Esophagus (tissue), 2 donors: Measurements from ENCODE around the gene EPS15. TPM values are rescaled to one million over a fixed set of nuclear protein-coding genes. Genes with fewer than 3 reads are reported as not detected.
"Not testable (repeated sequence)": the region's sequence is repeated elsewhere in the genome, so short reads cannot be mapped to it uniquely, and the experiment has no call there.

Experiments used
- H3K27ac ChIP-seq, 2 donors: one replicate each; pipeline ENCODE4 v1.5.1; 2013; ENCODE audit warnings: low read depth in 2 of 2, mild to moderate bottlenecking in 2 of 2, inconsistent platforms in 1 of 2, low read length in 1 of 2, moderate library complexity in 1 of 2
- H3K27me3 ChIP-seq, 2 donors: one replicate each; pipeline ENCODE4 v1.6.1; 2013; ENCODE audit warnings: low read length in 2 of 2, control low read depth in 1 of 2, mild to moderate bottlenecking in 1 of 2; ENCODE audit not compliant: insufficient read depth in 2 of 2, control insufficient read depth in 1 of 2
- H3K36me3 ChIP-seq, 2 donors: one replicate each; pipeline ENCODE4 v1.6.1; 2013; ENCODE audit warnings: low read length in 1 of 2; ENCODE audit not compliant: control insufficient read depth in 2 of 2, insufficient read depth in 2 of 2
- H3K4me1 ChIP-seq, 2 donors: one replicate each; pipeline ENCODE4 v1.6.1; 2013; ENCODE audit warnings: low read length in 1 of 2; ENCODE audit not compliant: control insufficient read depth in 2 of 2, insufficient read depth in 2 of 2
- H3K4me3 ChIP-seq, 2 donors: one replicate each; pipeline ENCODE4 v1.5.1; 2013; ENCODE audit warnings: low read length in 2 of 2, mild to moderate bottlenecking in 2 of 2, low read depth in 1 of 2, moderate library complexity in 1 of 2
- H3K9me3 ChIP-seq, 2 donors: one replicate each; pipeline ENCODE4 v1.6.1; 2013; ENCODE audit warnings: mild to moderate bottlenecking in 2 of 2, low read depth in 1 of 2, low read length in 1 of 2, moderate library complexity in 1 of 2; ENCODE audit not compliant: control insufficient read depth in 2 of 2, insufficient read depth in 1 of 2
- WGBS, 2 donors: extraction: QIAGEN DNeasy Blood & Tissue Kit; methylation state at CpG; one replicate each; pipeline ENCODE4 v1.1.7; 2013; 5-methylcytosine and 5-hydroxymethylcytosine counted together
- polyA plus RNA-seq, 2 donors: library from polyadenylated mRNA; stranded (reverse); fragments of 200-250 nt; gene quantifications; one replicate each; pipeline ENCODE4 v1.2.3, GENCODE V29; 2013
- donor health status: healthy with polysubstance abuse.
- donor health status: Bipolar disorder and iron deficiency.

EPS15 gene
- polyA plus RNA-seq, 2 donors, result 10.8 to 14.4 TPM

GRCh38 chr1:51411820-51412219 is 107.2 kb downstream of the EPS15 start:
- H3K4me3 ChIP-seq, H3K4me1 ChIP-seq, H3K27me3 ChIP-seq, H3K9me3 ChIP-seq, H3K27ac ChIP-seq, H3K36me3 ChIP-seq: not testable (repeated sequence)
- WGBS, 2 donors, result 93 to 94% methylated on average over 5 of the region's 5 CpGs

GRCh38 chr1:51410568-51411460 is 108.3 kb downstream of the EPS15 start:
- 89 to 90% methylated on average over 5 of the region's 5 CpGs for WGBS, 2 donors
- no peak overlapping the region for H3K27ac ChIP-seq
- H3K36me3 ChIP-seq, result peaks cover 0 to 4% of the 10 kb centered on the region in 2 donors
- no peaks in the 10 kb centered on the region for H3K27me3 ChIP-seq
- no peaks in the 10 kb centered on the region for H3K4me1 ChIP-seq
- H3K4me3 ChIP-seq, result no peak overlapping the region
- no peaks in the 10 kb centered on the region for H3K9me3 ChIP-seq

GRCh38 chr1:51409755-51410541 is 109.1 kb downstream of the EPS15 start:
- 90 to 95% methylated on average over 7 of the region's 7 CpGs for WGBS, 2 donors
- H3K9me3 ChIP-seq, H3K4me3 ChIP-seq, H3K27me3 ChIP-seq, H3K4me1 ChIP-seq, H3K27ac ChIP-seq, H3K36me3 ChIP-seq: not testable (repeated sequence)

DNA sequence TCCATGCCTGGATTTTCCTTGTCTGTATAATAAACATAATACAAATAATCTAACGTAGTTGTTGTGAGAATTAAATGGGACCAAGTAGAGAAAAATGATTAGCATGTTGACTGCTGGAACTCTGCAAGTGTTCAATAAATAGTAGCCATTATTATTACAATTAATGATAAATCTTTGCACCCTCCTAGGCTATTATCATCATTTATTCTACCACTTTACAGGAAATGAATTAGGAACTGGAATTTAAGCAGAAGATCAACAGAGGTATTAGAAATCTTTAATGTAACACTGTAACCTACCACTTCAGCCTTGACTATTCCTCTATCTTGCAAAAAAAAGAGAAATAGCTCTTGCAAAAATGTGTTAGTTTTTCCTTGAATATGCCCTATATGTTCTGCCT is 126.8 kb downstream of the EPS15 start:
- H3K4me3 ChIP-seq, result no peak overlapping the region
- no peak overlapping the region for H3K27ac ChIP-seq
- H3K36me3 ChIP-seq, result peaks cover 0 to 5% of the 10 kb centered on the region in 2 donors
- H3K27me3 ChIP-seq, result no peaks in the 10 kb centered on the region
- 94 to 100% methylated on average over 1 of the region's 1 CpG for WGBS, 2 donors
- H3K9me3 ChIP-seq, result no peaks in the 10 kb centered on the region
- no peaks in the 10 kb centered on the region for H3K4me1 ChIP-seq

GRCh38 chr1:51390641-51391040 is 128.4 kb downstream of the EPS15 start:
- not testable (repeated sequence) for H3K4me1 ChIP-seq, H3K4me3 ChIP-seq, H3K27ac ChIP-seq, H3K36me3 ChIP-seq, H3K27me3 ChIP-seq, H3K9me3 ChIP-seq
- WGBS, 2 donors, result 77 to 89% methylated on average over 1 of the region's 2 CpGs

GRCh38 chr1:51387288-51387687 is 131.8 kb downstream of the EPS15 start:
- not testable (repeated sequence) for H3K4me1 ChIP-seq, H3K27me3 ChIP-seq, H3K4me3 ChIP-seq, H3K9me3 ChIP-seq, H3K27ac ChIP-seq, H3K36me3 ChIP-seq
- WGBS, 2 donors, result 73 to 80% methylated on average over 2 of the region's 3 CpGs

DNA sequence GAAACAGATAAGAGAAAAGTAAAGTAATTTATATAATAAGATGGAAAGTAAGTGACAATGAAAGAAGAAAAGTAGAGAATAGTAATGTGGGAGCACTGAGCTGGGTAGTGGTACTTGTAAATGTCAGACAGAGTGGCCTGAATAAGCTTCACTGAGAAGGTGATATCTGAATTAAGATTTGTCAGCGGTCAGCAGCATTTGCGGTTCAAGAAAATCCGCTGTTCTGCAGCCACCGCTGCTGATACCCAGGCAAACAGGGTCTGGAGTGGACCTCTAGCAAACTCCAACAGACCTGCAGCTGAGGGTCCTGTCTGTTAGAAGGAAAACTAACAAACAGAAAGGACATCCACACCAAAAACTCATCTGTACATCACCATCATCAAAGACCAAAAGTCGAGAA is 132.8 kb downstream of the EPS15 start:
- not testable (repeated sequence) for H3K27me3 ChIP-seq
- 97 to 99% methylated on average over 5 of the region's 5 CpGs for WGBS, 2 donors

GRCh38 chr1:51385776-51386175 is 133.3 kb downstream of the EPS15 start:
- H3K27me3 ChIP-seq, result no peaks in the 10 kb centered on the region
- 98% methylated on average over 2 of the region's 2 CpGs for WGBS, 2 donors
- no peak overlapping the region for H3K27ac ChIP-seq
- no peaks in the 10 kb centered on the region for H3K4me1 ChIP-seq
- no peak overlapping the region for H3K4me3 ChIP-seq
- H3K36me3 ChIP-seq, result no peaks in the 10 kb centered on the region
- H3K9me3 ChIP-seq, result no peaks in the 10 kb centered on the region

More for the DNA sequence above, 132.8 kb downstream of the EPS15 start:
- H3K4me3 ChIP-seq, H3K4me1 ChIP-seq, H3K36me3 ChIP-seq, H3K9me3 ChIP-seq, H3K27ac ChIP-seq: not testable (repeated sequence)

GRCh38 chr1:51381964-51382363 is 137.1 kb downstream of the EPS15 start:
- H3K36me3 ChIP-seq, result peaks cover 0 to 2% of the 10 kb centered on the region in 2 donors
- H3K4me3 ChIP-seq, result no peak overlapping the region
- H3K27me3 ChIP-seq, result no peaks in the 10 kb centered on the region
- no peak overlapping the region for H3K27ac ChIP-seq
- no peaks in the 10 kb centered on the region for H3K4me1 ChIP-seq
- H3K9me3 ChIP-seq, result no peaks in the 10 kb centered on the region
